ENCODE data around the gene ERC1.

Gene ERC1

GRCh38 chr12:1474041-1474573 lies 483.1 kb downstream of the ERC1 start:
- no peak for TF ChIP-seq GATA2 (IDR thresholded peaks at IDR 0.05; ENCODE audit: low read depth, low read length)
- TF ChIP-seq GATA3 (IDR thresholded peaks at IDR 0.05; ENCODE audit: low read depth, low read length) = no peak

DNA sequence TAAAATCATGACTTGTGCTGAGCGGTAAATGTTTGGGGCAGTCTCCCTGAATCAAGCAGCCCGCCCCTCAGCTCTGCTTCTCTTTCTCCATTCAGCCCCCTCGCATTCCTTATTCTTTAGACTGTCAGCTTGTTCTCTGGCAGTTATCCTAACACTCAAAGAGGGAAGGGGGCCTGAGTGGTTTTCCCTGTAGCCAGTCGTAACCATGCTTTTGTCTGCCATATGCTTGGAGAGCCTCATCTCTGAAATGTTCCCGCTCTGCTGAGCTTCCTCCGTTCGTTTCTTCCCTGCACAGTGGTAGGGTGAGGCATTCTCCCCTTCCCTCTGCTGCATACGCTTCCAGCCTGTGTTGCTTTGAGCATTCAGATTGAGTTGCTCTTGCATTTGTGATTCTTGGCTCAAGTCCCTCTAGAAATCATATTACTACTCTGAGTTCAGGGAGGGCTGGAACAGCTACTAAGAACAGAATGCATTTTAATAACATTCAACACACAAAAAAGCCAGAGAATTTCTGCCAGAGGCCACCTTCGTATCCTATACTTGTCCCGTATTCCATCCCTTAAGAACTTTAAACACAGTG lies 483.6 kb downstream of the ERC1 start:
- TF ChIP-seq GATA2 (IDR thresholded peaks at IDR 0.05; ENCODE audit: low read depth, low read length) = no peak
- no peak for TF ChIP-seq GATA3 (IDR thresholded peaks at IDR 0.05; ENCODE audit: low read depth, low read length)

GRCh38 chr12:1479645-1480044 lies 488.6 kb downstream of the ERC1 start:
- TF ChIP-seq GATA2 (IDR thresholded peaks at IDR 0.05; ENCODE audit: low read depth, low read length) (no peak), GATA3 (IDR thresholded peaks at IDR 0.05; ENCODE audit: low read depth, low read length) (no peak)

GRCh38 chr12:1481326-1481725 lies 490.3 kb downstream of the ERC1 start:
- TF ChIP-seq GATA3 (IDR thresholded peaks at IDR 0.05; ENCODE audit: low read depth, low read length) (no peak), GATA2 (IDR thresholded peaks at IDR 0.05; ENCODE audit: low read depth, low read length) (no peak)

- TF ChIP-seq GATA2 (IDR thresholded peaks at IDR 0.05; ENCODE audit: low read depth, low read length) (no peak), GATA3 (IDR thresholded peaks at IDR 0.05; ENCODE audit: low read depth, low read length) (no peak)
Observed at GRCh38 chr12:1481906-1482305, 490.9 kb downstream of the ERC1 start.

GRCh38 chr12:1488908-1489381 lies 497.9 kb downstream of the ERC1 start:
- TF ChIP-seq GATA3 (IDR thresholded peaks at IDR 0.05; ENCODE audit: low read depth, low read length) (no peak), GATA2 (IDR thresholded peaks at IDR 0.05; ENCODE audit: low read depth, low read length) (no peak)

DNA sequence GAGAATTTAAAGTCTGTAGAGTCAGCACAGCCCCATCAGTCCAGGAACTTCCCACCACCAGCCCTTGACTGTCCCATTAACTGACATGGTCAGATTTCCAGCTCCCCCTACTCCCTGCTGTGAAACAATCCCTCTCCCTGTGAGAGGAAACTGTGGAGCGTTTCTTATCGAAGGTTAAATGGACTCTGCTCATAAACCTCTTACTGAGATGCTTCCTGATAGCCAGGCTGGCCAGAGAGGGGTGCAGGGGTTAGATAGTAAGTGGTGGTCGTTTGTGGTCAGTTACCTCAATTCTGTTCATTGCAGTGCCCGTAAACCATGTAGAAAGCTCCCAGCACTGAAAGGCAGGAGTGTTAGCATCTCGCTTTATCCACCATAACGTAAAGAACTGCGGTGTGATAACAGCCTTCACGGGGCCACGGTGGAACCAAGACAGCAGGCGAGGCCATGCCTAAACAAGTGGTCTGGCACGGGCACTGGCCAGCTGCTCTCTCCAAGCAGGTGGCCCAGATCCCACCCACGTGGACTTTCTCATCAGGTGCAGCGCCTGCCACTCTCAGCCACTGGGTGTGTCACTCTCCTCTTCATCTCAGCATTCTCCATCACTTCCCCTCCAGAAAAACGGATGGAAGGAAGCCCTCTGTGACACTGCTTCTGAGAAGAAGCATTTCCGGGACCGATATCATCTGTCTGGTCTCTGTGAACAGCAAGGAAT lies 501.1 kb downstream of the ERC1 start:
- TF ChIP-seq GATA3 (IDR thresholded peaks at IDR 0.05; ENCODE audit: low read depth, low read length) (no peak), GATA2 (IDR thresholded peaks at IDR 0.05; ENCODE audit: low read depth, low read length) (no peak)

DNA sequence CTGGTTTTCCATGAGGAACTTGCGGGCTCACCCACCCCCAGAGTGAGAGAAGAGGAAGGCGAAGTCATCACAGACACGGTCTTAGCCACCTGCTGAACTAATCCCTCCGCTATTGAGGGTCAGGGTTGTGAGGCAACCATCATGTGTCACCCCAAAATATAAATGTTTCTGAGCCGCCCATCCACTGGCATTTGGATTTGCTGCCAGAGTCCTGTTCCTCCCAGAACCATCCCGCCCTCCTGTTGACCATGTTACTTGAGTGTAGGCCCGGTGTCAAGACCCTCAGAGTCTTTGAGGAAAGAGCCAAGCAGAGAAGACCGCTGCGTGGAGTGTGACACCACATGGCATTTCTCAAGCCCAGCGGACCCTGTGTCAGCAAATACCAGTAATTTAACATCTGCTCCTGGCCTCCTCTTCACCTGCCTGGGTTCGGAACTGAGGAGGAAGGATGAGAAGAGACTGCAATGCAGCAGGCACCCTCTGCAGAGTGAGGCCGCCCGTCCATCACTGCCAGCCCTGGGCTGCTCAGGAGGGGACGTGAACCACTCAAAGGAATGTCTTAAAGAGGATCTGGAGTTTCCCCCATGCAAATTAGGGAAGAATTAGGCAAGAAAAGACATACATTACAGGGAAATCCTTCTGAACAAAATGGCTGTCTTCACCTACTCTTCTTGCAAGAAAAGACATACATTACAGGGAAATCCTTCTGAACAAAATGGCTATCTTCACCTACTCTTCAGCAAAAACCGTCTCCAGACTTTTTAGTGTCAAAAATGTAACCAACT lies 502.9 kb downstream of the ERC1 start:
- TF ChIP-seq GATA2 (IDR thresholded peaks at IDR 0.05; ENCODE audit: low read depth, low read length) (no peak), GATA3 (IDR thresholded peaks at IDR 0.05; ENCODE audit: low read depth, low read length) (no peak)

GRCh38 chr12:1494856-1495255 lies 503.8 kb downstream of the ERC1 start:
- TF ChIP-seq GATA2 (IDR thresholded peaks at IDR 0.05; ENCODE audit: low read depth, low read length) (no peak), GATA3 (IDR thresholded peaks at IDR 0.05; ENCODE audit: low read depth, low read length) (no peak)

DNA sequence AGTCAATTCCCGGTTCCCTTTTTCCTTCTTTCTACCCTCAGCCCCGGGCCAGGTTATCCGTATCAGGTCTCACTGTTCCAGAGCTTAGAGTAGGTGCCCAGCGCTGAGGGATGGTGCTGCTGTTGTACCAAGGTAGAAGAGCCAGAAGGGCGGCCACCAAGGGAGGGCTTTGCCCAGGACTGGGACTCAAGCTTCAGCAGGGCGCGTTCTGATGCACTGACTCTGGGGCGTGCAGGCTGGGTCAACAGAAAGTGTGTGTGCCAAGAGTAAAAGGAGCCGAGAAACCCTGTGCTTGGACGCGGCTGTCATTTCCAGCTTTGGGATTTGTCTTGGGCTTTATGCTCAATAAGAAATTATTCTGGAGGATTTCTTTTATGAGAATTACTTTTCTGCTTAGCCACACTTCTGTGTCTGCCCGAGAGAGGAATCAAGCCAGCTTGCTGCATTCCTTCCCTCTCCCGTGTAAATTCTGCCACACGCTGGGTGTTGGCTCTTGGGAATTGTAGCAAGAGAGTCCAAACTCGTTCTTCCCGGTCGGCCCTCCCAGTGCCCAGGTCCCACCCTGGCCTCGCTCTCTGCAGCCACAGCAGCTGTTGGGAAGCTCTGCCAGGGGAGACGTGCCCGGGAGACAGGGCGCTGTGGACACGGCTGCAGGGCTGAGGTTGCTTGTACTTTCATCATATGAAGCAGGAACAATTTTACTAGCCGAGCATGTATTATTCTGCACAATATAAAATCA lies 505.3 kb downstream of the ERC1 start:
- TF ChIP-seq GATA2 (IDR thresholded peaks at IDR 0.05; ENCODE audit: low read depth, low read length) (no peak), GATA3 (IDR thresholded peaks at IDR 0.05; ENCODE audit: low read depth, low read length) (no peak)

DNA sequence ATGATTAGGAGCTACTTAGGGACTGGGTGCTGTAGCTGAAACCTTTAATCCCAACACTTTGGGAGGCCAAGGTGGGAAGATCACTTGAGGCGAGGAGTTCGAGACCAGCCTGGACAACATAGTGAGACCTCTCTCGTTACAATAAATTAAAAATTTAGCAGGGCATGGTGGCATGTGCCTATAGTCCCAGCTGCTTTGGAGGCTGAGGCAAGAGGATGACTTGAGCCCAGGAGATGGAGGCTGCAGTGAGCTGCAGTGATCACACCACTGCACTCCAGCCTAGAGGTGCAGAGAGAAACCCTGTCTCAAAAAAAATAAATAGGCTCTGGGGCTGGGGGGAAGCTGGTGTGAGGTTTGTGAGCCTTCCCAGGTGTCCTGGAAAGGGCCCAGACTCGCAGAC lies 506.1 kb downstream of the ERC1 start:
- TF ChIP-seq GATA3 (IDR thresholded peaks at IDR 0.05; ENCODE audit: low read depth, low read length) (no peak), GATA2 (IDR thresholded peaks at IDR 0.05; ENCODE audit: low read depth, low read length) (no peak)

DNA sequence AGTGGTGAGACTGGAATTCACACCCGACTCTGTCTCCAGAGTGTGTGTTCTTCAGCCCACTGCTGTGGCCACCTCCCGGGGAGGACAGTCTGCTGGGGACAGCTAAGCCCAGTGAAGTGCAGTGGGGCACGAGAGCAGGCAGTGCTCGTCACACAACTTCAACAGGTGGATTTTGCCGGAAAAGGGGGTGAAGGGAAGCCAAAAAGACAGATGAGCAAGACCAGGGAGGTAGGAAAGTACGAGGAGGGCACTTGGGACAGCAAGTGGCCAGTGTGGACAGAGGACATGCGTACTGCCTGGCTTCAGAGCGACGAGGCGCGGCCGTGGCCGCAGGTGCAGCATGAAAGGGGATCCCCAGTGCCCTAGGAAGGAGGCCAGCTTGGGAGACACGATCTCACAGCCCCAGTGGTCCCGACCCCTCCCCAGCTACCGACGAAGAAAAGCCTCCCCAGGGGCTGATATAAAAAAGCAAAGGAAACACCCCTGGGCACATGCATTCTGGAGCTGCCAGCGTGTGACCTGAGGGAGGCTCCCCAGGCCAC lies 507.2 kb downstream of the ERC1 start:
- TF ChIP-seq GATA3 (IDR thresholded peaks at IDR 0.05; ENCODE audit: low read depth, low read length) (no peak), GATA2 (IDR thresholded peaks at IDR 0.05; ENCODE audit: low read depth, low read length) (no peak)

DNA sequence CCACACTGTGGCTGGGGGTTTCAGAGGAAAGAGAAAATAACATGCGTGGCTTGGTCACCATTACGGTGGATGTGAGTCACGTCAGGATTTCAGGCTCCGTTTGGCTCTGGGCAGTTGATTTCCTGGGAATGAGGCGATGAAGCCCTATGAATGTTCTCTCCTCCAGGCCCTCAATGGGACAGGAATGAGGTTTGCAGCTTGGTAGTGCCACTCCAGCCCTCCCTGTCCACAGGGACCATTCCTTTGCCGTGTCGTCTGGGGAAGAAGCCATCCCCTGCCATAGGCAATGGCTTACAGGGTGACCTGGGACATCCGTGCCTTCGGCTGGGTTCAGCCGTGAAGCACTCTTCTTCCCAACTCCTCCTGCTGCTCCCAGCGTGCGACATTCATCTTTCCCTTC lies 508.3 kb downstream of the ERC1 start:
- TF ChIP-seq GATA3 (IDR thresholded peaks at IDR 0.05; ENCODE audit: low read depth, low read length) (no peak), GATA2 (IDR thresholded peaks at IDR 0.05; ENCODE audit: low read depth, low read length) (no peak)
